H1 (cell line): ENCODE results near the gene RAP2C. TPM values are rescaled to one million over a fixed set of nuclear protein-coding genes. Genes with fewer than 3 reads are reported as not detected.

Source experiments
- CTCF ChIA-PET: fragments of 300-600 bp; sonication (Branson Sonifier 250); formaldehyde crosslinking; loops from one replicate; lab custom pipeline; 2021; ENCODE audit not compliant: partially characterized antibody; lab: Charles Lee
- POLR2A ChIA-PET: fragments of 300-600 bp; sonication (Branson Sonifier 250); formaldehyde crosslinking; loops from one replicate; lab custom pipeline; 2021; ENCODE audit warnings: inconsistent platforms; ENCODE audit not compliant: partially characterized antibody; lab: Charles Lee
- DNase-seq, 2 experiments: peaks; one replicate each; pipeline versions ENCODE4 v3.0.0 to v3.0.0-alpha.2; 2010 to 2022; ENCODE audit warnings: low spot score in 2 of 2, low read depth in 1 of 2, mixed read lengths in 1 of 2
- FAIRE-seq: peaks from 2 replicates; lab custom pipeline; 2011; peaks lifted over from hg19 to GRCh38; lab: Jason Lieb, UNC
- H2AFZ ChIP-seq: 2 replicates; pipeline ENCODE4 v1.8.1; 2012; ENCODE audit warnings: low read length, inconsistent platforms
- H2AK5ac ChIP-seq: 2 replicates; pipeline ENCODE4 v1.6.1; 2013; ENCODE audit warnings: low read depth, low read length
- H2BK120ac ChIP-seq: replicated peaks from 2 replicates; pipeline ENCODE3; 2013; ENCODE audit warnings: low read depth, low read length, inconsistent platforms
- H2BK12ac ChIP-seq: 2 replicates; pipeline ENCODE4 v1.6.1; 2013; ENCODE audit warnings: low read depth, low read length
- H2BK15ac ChIP-seq: 2 replicates; pipeline ENCODE4 v1.6.1; 2013; ENCODE audit warnings: low read length
- H2BK20ac ChIP-seq: 2 replicates; pipeline ENCODE4 v1.6.1; 2013; ENCODE audit warnings: low read length
- H2BK5ac ChIP-seq: 2 replicates; pipeline ENCODE4 v1.6.1; 2013; ENCODE audit warnings: low read depth, low read length
- H3K14ac ChIP-seq: 2 replicates; pipeline ENCODE4 v1.6.1; 2013; ENCODE audit warnings: inconsistent platforms; ENCODE audit not compliant: insufficient read length
- H3K18ac ChIP-seq: 2 replicates; pipeline ENCODE4 v1.6.1; 2013; ENCODE audit warnings: low read length; ENCODE audit errors: extremely low read depth
- H3K23ac ChIP-seq: 2 replicates; pipeline ENCODE4 v1.6.1; 2013; ENCODE audit warnings: inconsistent platforms; ENCODE audit not compliant: insufficient read length
- H3K23me2 ChIP-seq: 2 replicates; pipeline ENCODE4 v1.6.1; 2013; ENCODE audit warnings: low read depth, low read length
- H3K27ac ChIP-seq: 2 replicates; pipeline ENCODE4 v1.6.1; 2011; ENCODE audit warnings: low read depth, low read length, inconsistent platforms
- H3K27me3 ChIP-seq, 4 experiments: replicated peaks in 1 of 4; 1 replicate in 1 of 4; 2 replicates in 3 of 4; pipeline versions ENCODE4 v1.6.1 to v1.8.1; 2011 to 2013; ENCODE audit warnings: low read length in 3 of 4, mild to moderate bottlenecking in 3 of 4, inconsistent platforms in 2 of 4, mixed read lengths in 2 of 4, moderate library complexity in 1 of 4; ENCODE audit not compliant: control insufficient read depth in 3 of 4, insufficient read depth in 3 of 4; ENCODE audit errors: extremely low read depth in 1 of 4
- H3K36me3 ChIP-seq, 4 experiments: 2 replicates each; pipeline versions ENCODE4 v1.6.1 to v1.8.1; 2011 to 2013; ENCODE audit warnings: mild to moderate bottlenecking in 4 of 4, low read length in 3 of 4, moderate library complexity in 2 of 4, control low read depth in 1 of 4, inconsistent platforms in 1 of 4; ENCODE audit not compliant: insufficient read depth in 4 of 4, control insufficient read depth in 2 of 4
- H3K4ac ChIP-seq: replicated peaks from 2 replicates; pipeline ENCODE3; 2013; ENCODE audit warnings: low read length, low read depth, mixed read lengths, inconsistent platforms; ENCODE audit not compliant: insufficient read length
- H3K4me1 ChIP-seq, 4 experiments: replicated peaks in 1 of 4; 1 replicate in 1 of 4; 2 replicates in 3 of 4; pipeline versions ENCODE4 v1.6.1 to v1.8.1; 2011 to 2013; ENCODE audit warnings: low read length in 3 of 4, inconsistent platforms in 2 of 4, mixed read lengths in 1 of 4; ENCODE audit not compliant: insufficient read depth in 4 of 4, control insufficient read depth in 3 of 4
- H3K4me2 ChIP-seq, 2 experiments: 2 replicates each; pipeline versions ENCODE4 v1.6.1 to v1.8.1; 2011 to 2013; ENCODE audit warnings: low read depth in 2 of 2, low read length in 2 of 2, control low read depth in 1 of 2, inconsistent platforms in 1 of 2, mild to moderate bottlenecking in 1 of 2; ENCODE audit not compliant: insufficient read depth in 1 of 2
- H3K4me3 ChIP-seq, 4 experiments: fragments of 200-600, 300-600 bp in 1 of 4; sonication (generic), shearing (Covaris generic), sonication (Bioruptor Twin) in 1 of 4; 2 replicates each; pipeline versions ENCODE4 v1.5.1 to v1.8.1; 2011 to 2016; ENCODE audit warnings: low read length in 4 of 4, low read depth in 3 of 4, control low read depth in 2 of 4, inconsistent platforms in 2 of 4, mild to moderate bottlenecking in 2 of 4, mixed read lengths in 1 of 4, moderate library complexity in 1 of 4; ENCODE audit not compliant: insufficient read depth in 2 of 4; ENCODE audit errors: extremely low read depth in 1 of 4
- H3K56ac ChIP-seq: replicated peaks from 2 replicates; pipeline ENCODE3; 2013; ENCODE audit warnings: low read depth, mild to moderate bottlenecking, mixed read lengths, low read length, inconsistent platforms; ENCODE audit not compliant: insufficient read length
- H3K79me1 ChIP-seq: 2 replicates; pipeline ENCODE4 v1.6.1; 2013; ENCODE audit warnings: low read depth, low read length, control low read depth
- H3K79me2 ChIP-seq, 2 experiments: 2 replicates each; pipeline versions ENCODE4 v1.6.1 to v1.8.1; 2012 to 2013; ENCODE audit warnings: low read length in 2 of 2, mild to moderate bottlenecking in 2 of 2, inconsistent platforms in 1 of 2; ENCODE audit not compliant: insufficient read depth in 2 of 2, control insufficient read depth in 1 of 2
- H3K9ac ChIP-seq, 4 experiments: replicated peaks in 1 of 4; 1 replicate in 1 of 4; 2 replicates in 3 of 4; pipeline versions ENCODE4 v1.6.1 to v1.8.1; 2011 to 2013; ENCODE audit warnings: low read depth in 3 of 4, low read length in 3 of 4, control low read depth in 2 of 4, mild to moderate bottlenecking in 2 of 4, moderate library complexity in 2 of 4, inconsistent platforms in 1 of 4; ENCODE audit errors: extremely low read depth in 1 of 4
- H3K9me3 ChIP-seq, 2 experiments: 2 replicates each; pipeline versions ENCODE4 v1.6.1 to v1.8.1; 2012 to 2013; ENCODE audit warnings: mild to moderate bottlenecking in 2 of 2, moderate library complexity in 2 of 2, control low read depth in 1 of 2, inconsistent platforms in 1 of 2, low read depth in 1 of 2, low read length in 1 of 2, mixed read lengths in 1 of 2; ENCODE audit not compliant: insufficient read depth in 2 of 2
- H4K20me1 ChIP-seq, 2 experiments: replicated peaks in 1 of 2; 2 replicates each; pipeline versions ENCODE3 to v1.8.1; 2011 to 2013; ENCODE audit warnings: inconsistent platforms in 2 of 2, low read length in 2 of 2, mild to moderate bottlenecking in 1 of 2; ENCODE audit not compliant: insufficient read depth in 2 of 2, control insufficient read depth in 1 of 2
- H4K5ac ChIP-seq: 2 replicates; pipeline ENCODE4 v1.6.1; 2013; ENCODE audit warnings: low read length, low read depth, mixed read lengths, inconsistent platforms; ENCODE audit not compliant: insufficient read length
- H4K8ac ChIP-seq: 2 replicates; pipeline ENCODE4 v1.8.0; 2013; ENCODE audit warnings: mild to moderate bottlenecking, moderate library complexity, low read length, inconsistent platforms; ENCODE audit not compliant: insufficient read depth; ENCODE audit errors: extremely low read depth
- H4K91ac ChIP-seq: replicated peaks from 2 replicates; pipeline ENCODE3; 2013; ENCODE audit warnings: low read length, mixed read lengths, inconsistent platforms; ENCODE audit not compliant: insufficient read length
- CBX5 ChIP-seq: fragments of 300-800, 300-1000 bp; sonication (generic); IDR thresholded peaks from 2 replicates; pipeline ENCODE4 v1.7.1; 2016; ENCODE audit warnings: antibody characterized with exemption, low read length, low read depth
- NRF1 ChIP-seq: IDR thresholded peaks from 2 replicates; pipeline ENCODE4 v1.6.1; 2011; ENCODE audit warnings: mild to moderate bottlenecking, low read depth, low read length, improper control_type of control experiment
- TEAD4 ChIP-seq: IDR thresholded peaks from 2 replicates; pipeline ENCODE4 v1.6.1; 2012; ENCODE audit warnings: low read depth, low read length, inconsistent platforms, mixed read lengths
- ZNF274 ChIP-seq: IDR thresholded peaks from 2 replicates; pipeline ENCODE4 v1.7.0; 2012; ENCODE audit warnings: low read length, borderline replicate concordance; ENCODE audit errors: extremely low read depth
- WGBS, 2 experiments: shearing (Covaris generic) in 1 of 2; methylation state at CpG; one replicate each; pipeline versions ENCODE4 v1.1.6 to v1.1.7; 2013 to 2015; ENCODE audit warnings: low lambda C conversion rate in 2 of 2, mixed read lengths in 2 of 2, inconsistent platforms in 1 of 2, low coverage in 1 of 2, missing lambda C conversion rate in 1 of 2; ENCODE audit not compliant: insufficient replicate concordance in 2 of 2, insufficient coverage in 1 of 2, insufficient read length in 1 of 2; ENCODE audit errors: extremely low coverage in 1 of 2, missing lambda C conversion rate in 1 of 2; 5-methylcytosine and 5-hydroxymethylcytosine counted together
- polyA plus RNA-seq, 7 experiments: library from polyadenylated mRNA; depleted of rRNA in 3 of 7; stranded (reverse) in 5 of 7; unstranded in 2 of 7; fragments of >200 nt in 5 of 7; fragments of 200-250 nt in 2 of 7; gene quantifications; 1 replicate in 5 of 7; 2 replicates in 1 of 7; 4 replicates in 1 of 7; pipeline versions ENCODE4 v1.2.1 to v1.2.3, GENCODE V29; 2011 to 2013; ENCODE audit warnings: missing spikeins in 2 of 7, mixed read lengths in 2 of 7
- total RNA-seq: library from RNA; stranded (reverse); fragmentation: NEBNext Ultra II Directional; extraction: Animal tissue kit (Norgen Biotek cat#: 25700); gene quantifications from 2 replicates; pipeline ENCODE4 v1.2.1, GENCODE V29; 2021

Gene RAP2C
- total and polyA plus RNA-seq, 2 of the 8 experiments (the other 6 are each of a cell fraction or from before 2014, with no cell fraction given), result 4.7 to 20.5 TPM

DNA sequence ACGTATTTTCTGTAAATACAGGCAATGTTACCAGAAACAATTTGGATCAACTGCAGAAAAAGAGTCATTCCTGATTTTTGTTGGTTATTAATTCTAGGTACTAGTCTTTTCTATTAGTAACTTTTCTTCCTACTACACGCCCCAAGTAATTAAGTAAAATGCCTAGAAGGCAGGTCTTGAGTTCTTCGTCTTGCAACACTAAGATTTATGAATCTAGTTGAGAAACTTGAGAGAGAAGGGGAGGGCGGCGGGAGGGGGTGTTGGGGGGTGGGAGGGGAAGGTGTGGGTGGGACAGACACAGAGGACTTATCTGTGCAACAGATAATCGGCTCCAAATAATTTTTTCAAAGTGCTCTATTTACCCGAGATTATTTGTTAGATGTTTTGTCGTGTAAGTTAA is 3.0 kb downstream of the RAP2C start:
- H3K36me3 ChIP-seq, result peaks cover 2 to 24% (median 5%) of the 10 kb centered on the region in 4 experiments; a peak in 6 of 8 replicates
- no peak overlapping the region for H3K56ac ChIP-seq
- H2AK5ac ChIP-seq, result no peak overlapping the region
- no peaks in the 10 kb centered on the region for H3K27me3 ChIP-seq
- no peak overlapping the region for H2BK20ac ChIP-seq
- H3K79me1 ChIP-seq, result no peaks in the 10 kb centered on the region
- H3K23me2 ChIP-seq, result peaks cover 5% of the 10 kb centered on the region; the same call in 1 of the 2 replicates
- ChIA-PET POLR2A (interaction anchor here (0.7 kb wide), 1 partner anchor 17 kb away, joined by 3 read pairs; no protein-coding TSS in a partner anchor), CTCF (no interaction called here)
- DNase-seq (no peak), FAIRE-seq (no peak)
- 34% methylated on average over 3 of the region's 8 CpGs; no CpG with 5 or more reads in 1 of the 2 experiments for WGBS, 2 experiments
- H4K5ac ChIP-seq, result no peak overlapping the region
- H2BK5ac ChIP-seq, result no peak overlapping the region
- no peaks in the 10 kb centered on the region for H4K20me1 ChIP-seq
- H3K14ac ChIP-seq, result no peak overlapping the region
- no peak overlapping the region for H4K91ac ChIP-seq
- H3K27ac ChIP-seq, result no peak overlapping the region
- no peak overlapping the region for H2BK12ac ChIP-seq
- no peak overlapping the region for H3K18ac ChIP-seq
- H3K9ac ChIP-seq, result no peak overlapping the region
- no peak overlapping the region for H3K4ac ChIP-seq
- no peak overlapping the region for H3K23ac ChIP-seq
- H4K8ac ChIP-seq, result no peak overlapping the region
- peak overlapping the region; percentile 68 to 74 for H3K4me2 ChIP-seq
- no peak overlapping the region for H2AFZ ChIP-seq
- peaks cover 0 to 25% of the 10 kb centered on the region in 2 experiments; a peak in 3 of 4 replicates for H3K79me2 ChIP-seq
- H2BK120ac ChIP-seq, result no peak overlapping the region
- no peak overlapping the region for H2BK15ac ChIP-seq
- H3K4me1 ChIP-seq, result no peaks in the 10 kb centered on the region
- H3K4me3 ChIP-seq, result peak overlapping the region; percentile 57 to 85 (median 64); a peak in 6 of 8 replicates
- H3K9me3 ChIP-seq, result no peaks in the 10 kb centered on the region
- TF ChIP-seq NRF1 (no peak), CBX5 (no peak), ZNF274 (no peak), TEAD4 (no peak)
